ENCODE measurements around the gene HK3.

The HK3 gene

DNA sequence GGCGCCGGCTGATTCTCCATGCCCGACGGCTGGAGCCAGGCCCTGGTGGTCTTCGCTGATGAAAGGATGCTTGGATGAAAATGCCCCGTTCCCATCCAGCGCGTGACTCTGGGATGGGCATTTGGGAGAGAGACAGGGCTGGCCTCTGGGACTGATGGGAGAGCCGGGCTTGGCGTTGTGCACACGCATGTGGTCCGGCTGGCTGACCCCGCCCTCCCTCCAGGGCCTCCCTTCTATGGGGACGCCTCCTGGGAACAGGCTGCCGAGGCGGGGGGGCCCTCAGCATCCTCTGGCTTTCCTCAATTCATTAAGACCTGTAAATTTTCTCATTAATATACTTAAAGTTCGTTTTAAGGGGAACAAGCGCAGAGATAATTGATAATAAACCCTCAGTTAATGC lies 52.0 kb downstream of the HK3 start:
- TF ChIP-seq, protein P1, sequence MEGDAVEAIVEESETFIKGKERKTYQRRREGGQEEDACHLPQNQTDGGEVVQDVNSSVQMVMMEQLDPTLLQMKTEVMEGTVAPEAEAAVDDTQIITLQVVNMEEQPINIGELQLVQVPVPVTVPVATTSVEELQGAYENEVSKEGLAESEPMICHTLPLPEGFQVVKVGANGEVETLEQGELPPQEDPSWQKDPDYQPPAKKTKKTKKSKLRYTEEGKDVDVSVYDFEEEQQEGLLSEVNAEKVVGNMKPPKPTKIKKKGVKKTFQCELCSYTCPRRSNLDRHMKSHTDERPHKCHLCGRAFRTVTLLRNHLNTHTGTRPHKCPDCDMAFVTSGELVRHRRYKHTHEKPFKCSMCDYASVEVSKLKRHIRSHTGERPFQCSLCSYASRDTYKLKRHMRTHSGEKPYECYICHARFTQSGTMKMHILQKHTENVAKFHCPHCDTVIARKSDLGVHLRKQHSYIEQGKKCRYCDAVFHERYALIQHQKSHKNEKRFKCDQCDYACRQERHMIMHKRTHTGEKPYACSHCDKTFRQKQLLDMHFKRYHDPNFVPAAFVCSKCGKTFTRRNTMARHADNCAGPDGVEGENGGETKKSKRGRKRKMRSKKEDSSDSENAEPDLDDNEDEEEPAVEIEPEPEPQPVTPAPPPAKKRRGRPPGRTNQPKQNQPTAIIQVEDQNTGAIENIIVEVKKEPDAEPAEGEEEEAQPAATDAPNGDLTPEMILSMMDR (IDR thresholded peaks at IDR 0.05; ENCODE audit: low read depth, low read length): no peak
- DNase-seq (ENCODE audit: extremely low read depth, low read depth): no peak

DNA sequence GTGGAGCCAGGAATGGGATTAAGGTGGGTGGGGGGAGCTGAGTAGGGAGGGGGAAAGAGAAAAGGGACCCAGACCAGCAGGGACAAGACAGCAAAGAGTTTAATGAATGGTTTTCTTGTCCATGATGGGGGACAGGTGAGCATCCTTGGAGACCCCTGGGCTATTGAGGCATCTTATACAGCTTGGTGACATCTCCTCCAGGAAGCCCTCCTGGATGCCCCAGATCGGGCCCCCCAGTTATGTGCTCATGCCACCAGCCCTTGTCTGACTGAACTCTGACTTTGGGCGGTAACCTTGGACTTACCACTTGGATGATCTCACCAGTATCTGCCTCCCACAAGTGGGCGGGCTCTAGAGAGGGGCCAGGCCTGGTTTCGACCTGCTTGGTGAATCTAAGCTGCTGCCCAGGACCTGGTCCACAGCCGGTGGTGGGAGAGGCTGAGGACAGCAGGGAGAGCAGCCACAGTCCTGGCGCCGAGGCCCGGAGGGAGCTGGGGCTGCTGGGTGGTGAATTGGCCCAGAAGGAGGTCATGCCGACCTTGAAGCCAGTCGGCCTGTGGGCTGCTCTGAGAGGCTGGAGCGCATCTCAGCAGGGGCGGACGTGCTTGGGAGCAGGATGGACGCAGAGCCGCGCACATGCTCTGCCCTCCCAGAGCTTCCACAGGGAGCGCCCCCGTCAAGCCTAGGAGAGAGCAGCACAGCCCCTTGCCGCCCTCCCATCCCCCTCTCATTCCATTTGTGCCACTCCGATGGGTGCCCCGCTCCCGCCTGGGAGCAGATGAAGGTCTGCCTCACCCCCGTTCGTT lies 52.6 kb downstream of the HK3 start:
- no peak for DNase-seq (ENCODE audit: extremely low read depth, low read depth)
- TF ChIP-seq, protein P1 (IDR thresholded peaks at IDR 0.05; ENCODE audit: low read depth, low read length): no peak

- DNase-seq (ENCODE audit: extremely low read depth, low read depth): no peak
- TF ChIP-seq, protein P1 (IDR thresholded peaks at IDR 0.05; ENCODE audit: low read depth, low read length): no peak
These were observed 53.8 kb downstream of the HK3 start for GRCh38 chr5:176845392-176845713.

DNA sequence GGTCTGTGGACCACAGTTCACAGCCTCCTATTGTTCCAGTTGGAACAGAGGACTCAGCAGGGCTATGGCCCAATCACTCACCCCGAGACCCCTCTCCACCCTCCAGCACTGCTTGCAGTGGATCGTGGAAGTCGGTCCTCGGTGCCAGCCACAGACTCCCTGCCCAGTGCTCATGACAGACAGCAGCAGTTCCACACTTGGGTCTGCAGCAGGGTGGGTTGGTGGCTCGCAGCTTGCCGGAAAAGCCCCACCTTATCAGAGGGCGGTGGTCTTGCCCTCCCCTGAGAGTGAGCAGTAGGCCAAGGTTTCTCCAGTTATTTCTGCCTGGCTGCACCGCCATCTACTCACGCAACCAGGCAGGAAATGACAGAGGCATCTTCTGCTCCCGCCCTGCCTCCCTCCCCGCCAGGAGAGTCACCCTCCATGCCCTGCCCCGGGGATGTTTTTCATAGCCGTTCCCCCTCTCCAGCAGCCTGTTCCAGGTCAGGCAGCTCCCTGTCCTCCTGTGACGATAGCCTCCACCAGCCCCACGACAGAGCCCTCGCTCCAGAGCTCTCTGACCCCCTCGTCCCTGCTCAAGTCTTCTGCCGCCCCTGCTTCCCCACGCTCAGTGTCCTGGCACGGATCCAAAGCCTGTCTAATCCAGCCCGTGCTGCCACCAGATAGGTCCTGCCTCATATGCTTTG lies 54.3 kb downstream of the HK3 start:
- DNase-seq (ENCODE audit: extremely low read depth, low read depth): no peak
- TF ChIP-seq, protein P1 (IDR thresholded peaks at IDR 0.05; ENCODE audit: low read depth, low read length): no peak

DNA sequence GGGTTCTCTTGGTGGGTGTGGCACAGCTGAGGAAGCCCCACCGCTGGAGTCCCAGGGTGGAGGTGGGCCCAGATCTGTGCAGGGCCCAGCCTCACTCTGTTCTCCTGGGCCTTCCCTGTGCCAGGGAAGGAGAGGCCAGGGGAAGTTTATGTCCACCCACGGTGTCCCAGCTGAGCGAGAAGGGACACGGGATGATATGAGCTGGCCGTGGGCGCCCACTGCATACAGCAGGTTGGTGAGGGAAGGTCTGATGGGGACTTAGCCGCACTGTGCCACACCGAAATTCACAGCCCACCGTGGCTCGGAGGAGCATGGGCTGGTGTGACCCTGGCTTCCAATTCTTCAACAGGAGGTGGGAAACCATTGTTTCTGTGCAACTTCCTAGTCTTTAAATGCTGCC lies 54.9 kb downstream of the HK3 start:
- no peak for DNase-seq (ENCODE audit: extremely low read depth, low read depth)
- TF ChIP-seq, protein P1 (IDR thresholded peaks at IDR 0.05; ENCODE audit: low read depth, low read length): no peak

GRCh38 chr5:176843673-176844072 lies 55.5 kb downstream of the HK3 start:
- TF ChIP-seq, protein P1 (IDR thresholded peaks at IDR 0.05; ENCODE audit: low read depth, low read length): no peak
- no peak for DNase-seq (ENCODE audit: extremely low read depth, low read depth)

- TF ChIP-seq, protein P1 (IDR thresholded peaks at IDR 0.05; ENCODE audit: low read depth, low read length): no peak
- DNase-seq (ENCODE audit: extremely low read depth, low read depth): peak; percentile 44
These were observed 61.4 kb downstream of the HK3 start for GRCh38 chr5:176837707-176838115.

Data from AG09319 (cell line).